Astrocyte (in vitro differentiated cells and primary cell): ENCODE results near the gene ERC1.

Experiments
- CTCF ChIP-seq: IDR thresholded peaks from 2 replicates; pipeline ENCODE4 v1.5.1; 2011; ENCODE audit warnings: low read depth, mild to moderate bottlenecking, inconsistent platforms, low read length, moderate library complexity; ENCODE audit not compliant: insufficient read depth
- EZH2 ChIP-seq: IDR thresholded peaks from 2 replicates; pipeline ENCODE4 v1.6.1; 2012; ENCODE audit warnings: mild to moderate bottlenecking, low read length, inconsistent platforms; ENCODE audit not compliant: insufficient read depth

GRCh38 chr12:1222858-1223639 is 232.0 kb downstream of the ERC1 start:
- no peak for TF ChIP-seq CTCF
- no peak for TF ChIP-seq EZH2
